SK-N-DZ (cell line): ENCODE results near the gene NSA2.

Source experiments
- DNase-seq: peaks from one replicate; pipeline ENCODE4 v3.0.0-alpha.2; 2015; ENCODE audit warnings: low spot score
- small RNA-seq, 2 experiments: library from RNA; depleted of rRNA; stranded (forward); fragments of <200 nt; gene quantifications; one replicate each; pipeline ENCODE3, GENCODE V24; 2014

NSA2 gene

GRCh38 chr5:74816875-74817274 lies 49.8 kb downstream of the NSA2 start:
- no peak for DNase-seq

DNA sequence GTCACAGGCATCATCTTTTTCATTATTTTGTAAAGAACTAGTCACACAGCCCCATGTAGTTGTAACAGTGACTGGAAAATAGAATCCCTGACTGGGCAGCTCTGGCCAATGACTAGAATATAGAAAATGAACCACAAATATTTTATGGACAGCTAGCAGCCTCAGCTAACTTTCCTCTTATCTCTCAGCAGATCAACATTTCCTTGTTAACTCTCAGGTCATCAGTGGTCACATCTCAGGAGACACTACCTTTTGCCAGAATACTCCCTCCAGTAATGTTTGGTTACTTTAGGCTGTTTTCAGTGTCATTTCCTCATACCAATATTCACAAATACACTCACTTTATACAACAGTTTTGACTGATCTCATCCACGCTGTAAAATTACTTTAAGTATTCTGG lies 55.2 kb downstream of the NSA2 start:
- DNase-seq: no peak

GRCh38 chr5:74829413-74829812 lies 62.4 kb downstream of the NSA2 start:
- no peak for DNase-seq

Small RNA genes lying within 50 kb of the gene (small RNA-seq; reads per million reads assigned to genes)
- gene RNU6-658P: 0 reads per million in 2 experiments
